Peyer's patch (tissue), 4 donors: ENCODE data around the gene NASP. TPM values are rescaled to one million over a fixed set of nuclear protein-coding genes. Genes with fewer than 3 reads are reported as not detected.
"Not testable (repeated sequence)": the region's sequence is repeated elsewhere in the genome, so short reads cannot be mapped to it uniquely, and the experiment has no call there.

ENCODE experiments used
- DNase-seq, 3 donors: peaks; one replicate each; pipeline ENCODE4 v3.0.0-alpha.2; 2017 to 2019
- H3K27ac ChIP-seq, 4 donors: fragments of 200-600 bp; sonication (generic); one replicate each; pipeline ENCODE4 v1.5.1; 2016 to 2019
- H3K27me3 ChIP-seq, 2 donors: fragments of 200-600 bp; sonication (generic); one replicate each; pipeline ENCODE4 v1.5.1; 2019
- H3K36me3 ChIP-seq, 3 donors: fragments of 200-600 bp; sonication (generic); one replicate each; pipeline ENCODE4 v1.5.1; 2016 to 2019
- H3K4me1 ChIP-seq, 4 donors: fragments of 200-600 bp; sonication (generic); one replicate each; pipeline ENCODE4 v1.5.1; 2016 to 2019
- H3K4me3 ChIP-seq, 4 donors: fragments of 200-600 bp; sonication (generic); 1 replicate in 3 of 4; 2 replicates in 1 of 4; pipeline ENCODE4 v1.5.1; 2016 to 2019; ENCODE audit warnings: mild to moderate bottlenecking in 1 of 4
- H3K9me3 ChIP-seq, 4 donors: fragments of 200-600 bp; sonication (generic); one replicate each; pipeline ENCODE4 v1.5.1; 2016 to 2019; ENCODE audit warnings: mild to moderate bottlenecking in 1 of 4
- CTCF ChIP-seq, 6 experiments: fragments of 450-650 bp in 4 of 6; fragments of 200-600 bp in 2 of 6; sonication (generic) in 1 of 6; IDR thresholded peaks; one replicate each; pipeline ENCODE4 v1.5.1; 2017 to 2019; ENCODE audit warnings: antibody characterized with exemption in 6 of 6, mild to moderate bottlenecking in 3 of 6, moderate library complexity in 1 of 6
- POLR2A ChIP-seq, 2 donors: fragments of 450-650 bp; IDR thresholded peaks; one replicate each; pipeline ENCODE4 v1.5.1; 2017; ENCODE audit warnings: antibody characterized with exemption in 2 of 2, mild to moderate bottlenecking in 2 of 2, moderate library complexity in 2 of 2
- total RNA-seq, 4 donors: library from RNA; depleted of rRNA; stranded (reverse); fragments of >200 nt; gene quantifications; one replicate each; pipeline ENCODE4 v1.1.0, GENCODE V29; 2016

The NASP gene
- total RNA-seq, 4 donors from 2014 or later: 31.3 to 194 (median 63.8) TPM

DNA sequence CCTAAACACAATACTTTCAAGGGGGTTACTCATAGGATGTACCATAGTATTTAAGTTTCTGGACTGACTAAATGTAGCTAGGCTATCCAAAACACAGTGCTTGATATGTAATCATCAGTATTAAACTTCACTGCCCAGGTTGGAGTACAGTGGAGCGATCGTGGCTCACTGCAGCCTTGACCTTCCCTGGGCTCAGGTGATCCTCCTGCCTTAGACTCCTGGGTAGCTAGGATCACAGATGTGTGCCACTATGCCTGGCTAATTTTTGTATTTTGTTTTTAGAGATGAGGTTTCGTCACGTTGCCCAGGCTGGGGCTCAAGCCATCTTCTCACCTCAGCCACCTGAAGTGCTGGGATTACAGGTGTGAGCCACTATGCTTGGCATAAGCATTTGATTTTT, 10.6 kb downstream of the NASP start:
- Histone ChIP-seq H3K4me3 (no peak overlapping the region), H3K4me1 (no peaks in the 10 kb centered on the region), H3K36me3 (peaks cover 0 to 37% (median 0%) of the 10 kb centered on the region in 3 donors), H3K9me3 (no peaks in the 10 kb centered on the region), H3K27me3 (no peaks in the 10 kb centered on the region), H3K27ac (no peak overlapping the region)
- TF ChIP-seq CTCF (IDR thresholded peaks at IDR 0.05): no peak
- no peak for TF ChIP-seq POLR2A (IDR thresholded peaks at IDR 0.05)
- no peak for DNase-seq

- H3K27ac ChIP-seq: not testable (repeated sequence)
- peaks cover 0 to 34% (median 0%) of the 10 kb centered on the region in 3 donors for H3K36me3 ChIP-seq
These were observed 12.9 kb downstream of the NASP start for GRCh38 chr1:45596765-45597164.

DNA sequence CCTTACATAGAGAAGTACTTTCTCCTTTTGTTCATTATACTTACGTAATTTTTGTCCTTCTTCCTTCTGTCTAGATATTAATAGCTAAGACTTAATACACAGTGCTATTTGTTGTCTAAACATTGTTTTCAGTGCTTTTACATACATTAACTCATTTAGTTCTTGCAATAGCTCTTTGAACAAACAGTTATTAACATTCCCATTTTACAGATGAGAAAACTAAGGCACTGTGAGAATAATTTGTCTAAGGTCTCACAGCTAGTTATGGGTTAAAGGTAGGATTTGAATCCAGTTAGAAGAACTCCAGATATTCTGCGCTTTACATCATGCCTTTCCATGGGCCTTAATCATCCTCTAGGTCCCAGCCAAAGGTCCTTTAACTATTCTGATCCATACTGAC, 20.4 kb downstream of the NASP start:
- Histone ChIP-seq H3K36me3 (peaks cover 0 to 38% (median 0%) of the 10 kb centered on the region in 3 donors), H3K9me3 (no peaks in the 10 kb centered on the region), H3K4me1 (no peaks in the 10 kb centered on the region), H3K27me3 (no peaks in the 10 kb centered on the region), H3K27ac (no peak overlapping the region), H3K4me3 (no peak overlapping the region)
- no peak for DNase-seq
- no peak for TF ChIP-seq CTCF (IDR thresholded peaks at IDR 0.05)
- no peak for TF ChIP-seq POLR2A (IDR thresholded peaks at IDR 0.05)

More at GRCh38 chr1:45596765-45597164, 12.9 kb downstream of the NASP start:
- H3K27me3 ChIP-seq, DNase-seq, H3K9me3 ChIP-seq, H3K4me1 ChIP-seq, H3K4me3 ChIP-seq: not testable (repeated sequence)

DNA sequence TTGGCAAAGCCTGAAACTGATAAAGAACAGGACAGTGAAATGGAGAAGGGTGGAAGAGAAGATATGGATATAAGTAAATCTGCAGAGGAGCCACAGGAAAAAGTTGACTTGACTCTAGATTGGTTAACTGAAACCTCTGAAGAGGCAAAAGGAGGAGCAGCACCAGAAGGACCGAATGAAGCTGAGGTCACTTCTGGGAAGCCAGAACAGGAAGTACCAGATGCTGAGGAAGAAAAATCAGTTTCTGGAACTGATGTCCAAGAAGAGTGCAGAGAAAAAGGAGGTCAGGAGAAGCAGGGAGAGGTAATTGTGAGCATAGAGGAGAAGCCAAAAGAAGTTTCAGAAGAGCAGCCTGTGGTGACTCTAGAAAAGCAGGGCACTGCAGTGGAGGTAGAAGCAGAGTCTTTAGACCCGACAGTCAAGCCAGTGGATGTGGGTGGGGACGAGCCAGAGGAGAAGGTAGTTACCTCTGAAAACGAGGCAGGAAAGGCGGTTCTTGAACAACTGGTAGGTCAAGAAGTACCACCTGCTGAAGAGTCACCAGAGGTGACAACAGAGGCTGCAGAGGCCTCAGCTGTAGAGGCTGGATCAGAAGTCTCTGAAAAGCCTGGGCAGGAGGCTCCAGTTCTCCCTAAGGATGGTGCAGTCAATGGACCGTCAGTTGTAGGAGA, 23.7 kb downstream of the NASP start:
- Histone ChIP-seq H3K27me3 (no peaks in the 10 kb centered on the region), H3K36me3 (peaks cover 0 to 55% (median 0%) of the 10 kb centered on the region in 3 donors)
- TF ChIP-seq CTCF (IDR thresholded peaks at IDR 0.05) (no peak), POLR2A (IDR thresholded peaks at IDR 0.05) (no peak)

GRCh38 chr1:45608175-45609156, 24.6 kb downstream of the NASP start:
- H3K4me3 ChIP-seq: no peak overlapping the region
- H3K4me1 ChIP-seq: no peaks in the 10 kb centered on the region
- H3K27ac ChIP-seq: peak overlapping the region in 1 of 4 donors; percentile 40
- TF ChIP-seq POLR2A (IDR thresholded peaks at IDR 0.05): no peak
- TF ChIP-seq CTCF (IDR thresholded peaks at IDR 0.05): no peak
- no peaks in the 10 kb centered on the region for H3K9me3 ChIP-seq
- H3K27me3 ChIP-seq: no peaks in the 10 kb centered on the region
- DNase-seq: peak in 1 of 3 donors; percentile 45
- peaks cover 0 to 61% (median 0%) of the 10 kb centered on the region in 3 donors for H3K36me3 ChIP-seq

More for the DNA sequence above, 23.7 kb downstream of the NASP start:
- Histone ChIP-seq H3K27ac (no peak overlapping the region), H3K4me3 (no peak overlapping the region), H3K9me3 (no peaks in the 10 kb centered on the region), H3K4me1 (no peaks in the 10 kb centered on the region)
- no peak for DNase-seq
